Mucosa of descending colon (tissue), 3 donors: Measurements from ENCODE around the gene POLR1A. TPM values are rescaled to one million over a fixed set of nuclear protein-coding genes. Genes with fewer than 3 reads are reported as not detected.

Experiments used
- ATAC-seq: fragments of 200-7000 bp; cut with Tn5 transposase; one replicate; pipeline ENCODE4 v1.9.1; 2020; ENCODE audit warnings: mild to moderate bottlenecking, moderate library complexity
- DNase-seq, 3 donors: peaks; one replicate each; pipeline ENCODE4 v3.0.0-alpha.2; 2020
- H3K36me3 ChIP-seq: fragments of 200-600 bp; one replicate; pipeline ENCODE4 v1.8.0; 2021; ENCODE audit warnings: low read depth, mild to moderate bottlenecking
- H3K4me1 ChIP-seq: fragments of 200-600 bp; one replicate; pipeline ENCODE4 v1.8.0; 2021; ENCODE audit warnings: low read depth, mild to moderate bottlenecking
- H3K4me3 ChIP-seq: fragments of 200-600 bp; one replicate; pipeline ENCODE4 v1.8.0; 2021; ENCODE audit warnings: mild to moderate bottlenecking
- H3K9me3 ChIP-seq: fragments of 200-600 bp; one replicate; pipeline ENCODE4 v1.8.0; 2021; ENCODE audit warnings: mild to moderate bottlenecking
- intact Hi-C, 2 donors: fragments of 100-400 bp; cut with DNase I in 1 of 2; cut with micrococcal nuclease in 1 of 2; formaldehyde crosslinking; loops; one replicate each; pipeline versions ENCODE4 v1.11.0 to v1.11.1; 2022; cut with DNase I, micrococcal nuclease
- total RNA-seq, 3 donors: library from RNA; stranded (reverse); fragmentation: NEBNext Ultra II Directional in 2 of 3; extraction: Animal tissue kit (Norgen Biotek cat#: 25700) in 2 of 3; gene quantifications; one replicate each; pipeline versions ENCODE4 v1.2.1 to v1.2.4, GENCODE V29; 2021 to 2023
- TF ChIP-seq, protein P1 (sequence below): fragments of 200-600 bp; IDR thresholded peaks from one replicate; pipeline ENCODE4 v1.8.0; 2022; ENCODE audit warnings: antibody characterized with exemption, mild to moderate bottlenecking
- donor health status: DM: no; HTN: no; CAD: no; lungs with moderate emphysema.
- donor health status: DM: no; HTN: no; CAD: no.
- donor health status: DM: no; HTN: yes; CAD: no.

Gene POLR1A
- total RNA-seq, 3 donors from 2014 or later, result 22.8 to 29.3 (median 24.3) TPM

GRCh38 chr2:86045541-86045940, 60.1 kb downstream of the POLR1A start:
- H3K9me3 ChIP-seq, result no peaks in the 10 kb centered on the region
- H3K4me1 ChIP-seq, result no peaks in the 10 kb centered on the region
- TF ChIP-seq, protein P1, sequence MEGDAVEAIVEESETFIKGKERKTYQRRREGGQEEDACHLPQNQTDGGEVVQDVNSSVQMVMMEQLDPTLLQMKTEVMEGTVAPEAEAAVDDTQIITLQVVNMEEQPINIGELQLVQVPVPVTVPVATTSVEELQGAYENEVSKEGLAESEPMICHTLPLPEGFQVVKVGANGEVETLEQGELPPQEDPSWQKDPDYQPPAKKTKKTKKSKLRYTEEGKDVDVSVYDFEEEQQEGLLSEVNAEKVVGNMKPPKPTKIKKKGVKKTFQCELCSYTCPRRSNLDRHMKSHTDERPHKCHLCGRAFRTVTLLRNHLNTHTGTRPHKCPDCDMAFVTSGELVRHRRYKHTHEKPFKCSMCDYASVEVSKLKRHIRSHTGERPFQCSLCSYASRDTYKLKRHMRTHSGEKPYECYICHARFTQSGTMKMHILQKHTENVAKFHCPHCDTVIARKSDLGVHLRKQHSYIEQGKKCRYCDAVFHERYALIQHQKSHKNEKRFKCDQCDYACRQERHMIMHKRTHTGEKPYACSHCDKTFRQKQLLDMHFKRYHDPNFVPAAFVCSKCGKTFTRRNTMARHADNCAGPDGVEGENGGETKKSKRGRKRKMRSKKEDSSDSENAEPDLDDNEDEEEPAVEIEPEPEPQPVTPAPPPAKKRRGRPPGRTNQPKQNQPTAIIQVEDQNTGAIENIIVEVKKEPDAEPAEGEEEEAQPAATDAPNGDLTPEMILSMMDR, result no peak
- intact Hi-C loops, result no loop called here
- ATAC-seq (no peak), DNase-seq (no peak)
- no peak overlapping the region for H3K4me3 ChIP-seq
- H3K36me3 ChIP-seq, result no peaks in the 10 kb centered on the region

GRCh38 chr2:86044614-86045013, 61.1 kb downstream of the POLR1A start:
- no peak for ATAC-seq
- H3K36me3 ChIP-seq, result no peaks in the 10 kb centered on the region
- intact Hi-C loops, result no loop called here

GRCh38 chr2:86044045-86044444, 61.6 kb downstream of the POLR1A start:
- intact Hi-C loops, result no loop called here
- H3K4me3 ChIP-seq, result no peak overlapping the region
- TF ChIP-seq, protein P1, result no peak
- no peaks in the 10 kb centered on the region for H3K4me1 ChIP-seq
- no peak for ATAC-seq
- no peaks in the 10 kb centered on the region for H3K9me3 ChIP-seq
- DNase-seq, result no peak
- no peaks in the 10 kb centered on the region for H3K36me3 ChIP-seq

More at GRCh38 chr2:86044614-86045013, 61.1 kb downstream of the POLR1A start:
- Histone ChIP-seq H3K4me1 (no peaks in the 10 kb centered on the region), H3K9me3 (no peaks in the 10 kb centered on the region), H3K4me3 (no peak overlapping the region)
- TF ChIP-seq, protein P1, result no peak
- DNase-seq, result no peak

- no peak for DNase-seq
- TF ChIP-seq, protein P1, result no peak
- Histone ChIP-seq H3K4me3 (no peak overlapping the region), H3K36me3 (no peaks in the 10 kb centered on the region), H3K9me3 (no peaks in the 10 kb centered on the region), H3K4me1 (peaks cover 12% of the 10 kb centered on the region)
- no peak for ATAC-seq
- intact Hi-C loops, result no loop called here
Observed at GRCh38 chr2:86042256-86043168, 63.2 kb downstream of the POLR1A start.

GRCh38 chr2:86039963-86040655, 65.6 kb downstream of the POLR1A start:
- Histone ChIP-seq H3K4me1 (peaks cover 24% of the 10 kb centered on the region), H3K9me3 (no peaks in the 10 kb centered on the region), H3K4me3 (no peak overlapping the region), H3K36me3 (no peaks in the 10 kb centered on the region)
- no peak for ATAC-seq
- DNase-seq, result no peak
- intact Hi-C loops, result no loop called here
- TF ChIP-seq, protein P1, result no peak
